HG02981 (cell line): Measurements from ENCODE around the gene TMEM120B.

Source experiments
- ATAC-seq: cut with Tn5 transposase; IDR thresholded peaks from one replicate; pipeline ENCODE4 v1.9.1; 2021; ENCODE audit warnings: mild to moderate bottlenecking, moderate library complexity; ENCODE audit not compliant: unreplicated experiment

TMEM120B gene

GRCh38 chr12:121773011-121773777, 60.6 kb downstream of the TMEM120B start:
- ATAC-seq = peak; percentile 79

GRCh38 chr12:121774968-121775474, 62.5 kb downstream of the TMEM120B start:
- ATAC-seq = no peak

DNA sequence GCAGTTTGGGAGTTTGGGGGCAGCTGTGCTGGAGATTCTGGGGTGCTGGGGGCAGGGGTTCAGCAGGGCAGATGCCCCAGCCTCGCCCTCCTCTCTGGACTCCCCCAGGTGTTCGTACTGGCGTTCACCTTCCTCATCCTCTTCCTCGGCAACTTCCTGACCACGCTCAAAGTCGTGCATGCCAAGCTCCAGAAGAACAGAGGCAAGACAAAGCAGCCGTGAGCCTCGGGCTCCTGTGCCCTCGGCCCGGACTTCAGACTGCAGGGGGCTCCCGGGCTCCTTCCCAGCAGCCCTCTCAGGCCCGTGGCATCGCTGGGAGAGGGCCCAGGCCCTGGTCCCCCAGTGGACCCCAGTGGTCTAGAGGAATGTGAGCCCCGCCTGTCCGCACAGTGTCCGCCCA, 62.9 kb downstream of the TMEM120B start:
- ATAC-seq = no peak

GRCh38 chr12:121776190-121777098, 63.9 kb downstream of the TMEM120B start:
- no peak for ATAC-seq

- no peak for ATAC-seq
These were observed 66.2 kb downstream of the TMEM120B start for GRCh38 chr12:121778567-121779421.

DNA sequence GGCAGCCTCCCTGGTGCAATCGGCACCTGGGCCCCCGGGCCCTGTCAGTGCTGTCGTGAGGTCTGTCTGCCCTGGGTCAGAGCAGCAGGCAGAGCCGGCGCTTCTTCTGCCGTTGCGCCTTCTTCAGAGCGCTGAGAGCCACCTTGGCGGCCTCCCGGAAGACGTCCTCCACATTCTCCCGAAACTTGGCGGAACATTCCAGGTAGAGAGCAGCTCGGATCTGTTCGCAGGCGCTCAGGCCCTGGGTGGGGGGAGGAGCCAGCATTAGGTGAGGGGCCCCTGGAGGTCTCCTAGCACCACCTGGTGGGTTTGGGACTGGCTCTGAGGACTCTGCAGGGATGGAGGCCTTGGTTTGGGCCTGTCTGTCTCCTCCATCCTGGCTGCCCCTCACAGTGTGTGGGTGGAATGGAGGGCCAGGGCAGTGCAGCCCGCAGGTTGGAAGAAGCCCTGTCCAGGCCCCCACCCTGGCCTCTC, 66.9 kb downstream of the TMEM120B start:
- no peak for ATAC-seq

GRCh38 chr12:121780429-121780828, 67.9 kb downstream of the TMEM120B start:
- no peak for ATAC-seq

GRCh38 chr12:121781484-121781997, 69.0 kb downstream of the TMEM120B start:
- ATAC-seq = peak; percentile 21

DNA sequence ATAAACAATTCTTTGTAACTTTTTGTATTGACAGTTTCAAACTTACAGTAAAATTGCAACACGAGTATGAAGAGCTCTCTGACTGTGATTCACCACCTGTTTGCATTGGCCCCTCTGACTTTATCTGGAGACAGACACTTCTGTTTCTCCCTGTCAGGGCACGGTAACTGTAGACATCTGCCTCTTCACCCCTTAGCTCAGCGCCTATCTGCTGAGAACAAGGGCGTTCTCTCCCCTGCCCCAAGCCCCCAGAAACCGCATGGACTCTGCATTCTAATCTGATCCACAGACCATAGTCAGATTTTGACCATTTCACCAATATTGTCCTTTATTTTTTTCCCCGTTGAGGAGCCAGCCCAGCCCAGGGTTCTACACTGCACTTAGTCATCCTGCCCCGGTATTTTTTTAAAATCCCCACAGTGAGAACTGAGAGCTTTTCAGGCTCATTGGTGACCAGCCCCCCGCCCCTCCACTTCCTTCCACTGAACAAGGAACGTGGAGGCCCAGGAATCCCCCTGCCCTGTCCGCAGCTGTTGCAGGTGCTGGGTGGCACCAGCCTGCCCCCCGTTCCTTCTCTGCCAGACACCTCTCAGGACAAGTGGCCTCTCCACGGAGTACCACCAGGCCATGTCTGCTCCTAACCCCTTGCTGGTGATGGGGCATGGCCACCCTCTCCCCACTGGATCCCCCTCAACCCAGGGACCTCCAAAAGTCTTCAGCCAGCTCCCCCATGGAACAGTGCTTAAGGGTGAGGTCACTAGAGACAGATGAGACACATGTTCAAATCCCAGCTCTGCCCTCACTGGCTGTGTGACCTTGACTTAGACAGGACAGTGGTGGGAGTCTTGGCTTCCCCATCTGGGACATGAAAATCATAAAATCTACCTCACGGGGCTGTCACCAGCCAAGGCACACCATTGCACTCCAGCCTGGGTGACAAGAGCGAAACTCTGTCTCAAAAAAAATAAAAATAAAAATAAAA, 69.7 kb downstream of the TMEM120B start:
- peak; percentile 54 for ATAC-seq

DNA sequence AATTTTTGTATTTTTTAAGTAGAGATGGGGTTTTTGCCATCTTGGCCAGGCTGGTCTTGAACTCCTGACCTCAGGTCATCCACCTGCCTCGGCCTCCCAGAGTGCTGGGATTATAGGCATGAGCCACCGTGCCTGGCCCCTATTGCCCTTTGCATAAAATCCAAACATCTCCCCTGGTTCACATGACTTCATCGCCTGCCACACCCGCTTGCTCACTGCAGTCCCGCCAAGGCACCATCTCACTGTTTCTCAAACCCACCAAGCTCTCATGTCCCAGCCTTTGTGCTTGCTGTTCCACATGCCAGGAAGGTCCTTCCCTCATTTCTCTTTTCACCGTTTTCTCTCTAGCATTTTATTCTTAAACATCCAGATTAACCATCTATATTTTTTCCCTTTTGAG, 71.2 kb downstream of the TMEM120B start:
- ATAC-seq = no peak

GRCh38 chr12:121784460-121784859, 71.9 kb downstream of the TMEM120B start:
- no peak for ATAC-seq

DNA sequence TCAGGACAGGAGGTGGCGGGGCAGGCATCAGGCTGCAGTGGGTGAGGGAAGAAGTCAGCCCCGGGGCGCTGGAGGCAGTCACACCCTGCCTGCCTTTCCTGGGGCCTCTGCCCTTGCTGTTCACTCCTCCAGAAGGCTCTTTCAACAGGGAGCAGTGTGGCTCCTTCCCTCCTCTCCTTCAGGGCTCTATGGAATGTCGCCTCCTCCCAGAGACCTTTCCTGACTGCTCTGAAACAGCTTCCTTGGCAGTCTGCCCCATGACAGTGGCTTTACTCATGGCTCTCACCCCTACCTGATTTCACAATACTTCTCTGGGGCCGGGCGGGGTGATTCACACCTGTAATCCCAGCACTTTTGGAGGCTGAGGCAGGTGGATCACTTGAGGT, 73.9 kb downstream of the TMEM120B start:
- ATAC-seq = no peak

GRCh38 chr12:121787063-121788025, 74.8 kb downstream of the TMEM120B start:
- ATAC-seq = no peak

DNA sequence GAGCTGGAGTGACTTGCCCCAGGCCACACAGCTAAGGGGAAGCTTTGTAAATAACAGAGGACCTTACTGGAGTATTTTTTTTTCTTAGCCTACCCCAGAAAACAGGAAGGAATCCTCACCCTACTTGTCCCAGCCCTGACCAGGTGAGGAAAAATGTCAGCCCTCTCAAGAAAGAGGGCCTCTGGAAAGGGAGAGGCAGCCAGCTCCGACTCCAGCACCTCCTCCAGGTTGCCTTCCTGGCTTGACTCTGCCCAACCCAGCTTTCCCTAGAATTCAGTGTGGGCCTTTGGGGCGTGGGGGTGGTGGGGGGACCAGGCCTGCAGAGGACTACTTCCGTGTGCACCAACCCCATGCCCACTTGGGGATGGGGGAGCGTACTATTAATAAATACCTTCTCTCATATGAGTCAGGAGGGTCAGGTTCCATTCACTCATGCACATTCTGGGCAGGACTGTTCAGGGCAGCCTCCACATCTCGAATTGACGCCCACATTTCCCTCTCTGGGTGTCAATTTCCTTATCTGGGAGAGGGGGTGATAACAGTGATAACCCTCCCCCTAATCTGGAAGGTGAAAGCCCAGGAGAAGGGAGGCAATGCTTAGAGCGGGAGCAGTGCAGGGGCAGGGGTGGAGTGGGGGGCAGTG, 75.7 kb downstream of the TMEM120B start:
- ATAC-seq = no peak

DNA sequence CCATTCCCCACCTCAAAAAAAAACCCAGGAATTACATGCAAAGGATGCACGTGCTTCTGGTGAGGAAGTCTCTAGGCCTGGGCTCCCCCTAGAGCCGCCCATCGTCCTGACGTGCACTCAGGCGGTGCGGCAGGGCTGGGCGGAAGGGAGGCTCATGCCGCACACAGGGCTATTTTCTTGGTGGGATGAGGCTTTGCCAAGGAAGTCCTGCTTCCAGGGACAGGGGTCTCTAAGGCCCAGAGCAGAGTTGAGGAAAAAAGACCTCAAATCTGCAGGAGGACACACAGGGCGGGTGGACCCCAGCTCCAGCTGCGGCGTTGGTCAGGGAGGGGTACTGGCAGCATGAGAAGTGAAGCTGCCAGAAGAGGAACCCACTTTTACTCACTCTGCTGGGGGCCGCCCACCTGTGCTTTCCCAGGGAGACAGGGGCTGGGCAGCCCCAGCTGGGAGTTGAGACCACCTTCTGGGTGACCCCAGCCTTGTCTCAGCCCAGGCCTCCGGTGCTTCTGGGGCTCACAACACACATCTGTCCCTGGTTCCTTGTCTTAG, 76.8 kb downstream of the TMEM120B start:
- ATAC-seq = peak; percentile 4

DNA sequence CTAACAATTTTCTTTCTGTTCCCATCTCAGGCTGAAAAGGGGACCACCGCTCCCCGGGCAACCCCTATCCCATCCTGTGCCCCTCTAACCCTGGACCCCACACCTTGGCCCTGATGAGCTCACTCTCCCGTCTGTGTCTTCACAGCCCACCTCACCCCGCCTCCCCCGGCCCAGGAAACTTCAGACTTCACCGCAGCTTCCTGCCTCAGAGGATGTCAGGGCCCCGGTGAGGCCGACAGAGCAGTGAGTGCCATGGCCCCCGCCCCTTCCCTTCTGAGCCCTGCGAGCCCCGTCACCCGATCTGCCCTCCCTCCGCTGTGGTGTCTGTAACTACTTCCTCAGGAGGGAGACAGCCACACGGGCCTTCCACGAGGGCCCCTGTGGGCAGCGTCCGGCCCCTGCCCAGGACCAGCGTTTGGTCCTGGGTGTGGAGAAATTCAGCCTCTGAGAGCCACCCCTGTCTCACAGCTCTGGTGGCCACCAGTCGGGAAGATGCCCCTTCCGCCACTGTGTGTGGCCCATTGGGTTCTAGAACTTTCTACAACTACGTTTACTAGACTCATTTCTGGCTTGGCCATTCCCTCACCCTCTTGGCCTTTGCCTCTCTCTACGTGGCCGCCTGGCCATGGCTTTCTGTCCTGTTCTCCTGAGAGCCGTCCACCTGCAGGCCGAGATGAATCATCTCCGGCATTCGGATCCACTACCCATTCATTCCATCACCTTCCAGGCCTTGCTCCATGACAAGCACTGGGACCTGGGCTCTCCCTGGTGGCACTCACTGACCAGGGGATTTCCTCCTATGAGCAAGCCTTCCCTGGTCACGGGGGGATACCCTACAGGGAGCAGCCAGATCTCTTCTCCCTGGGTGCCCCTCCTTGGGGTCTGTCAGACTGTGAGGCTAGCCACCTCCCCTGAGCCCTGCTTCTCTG, 77.5 kb downstream of the TMEM120B start:
- peak; percentile 44 for ATAC-seq
